ENCODE measurements around the gene SLC9A9.

The SLC9A9 gene

DNA sequence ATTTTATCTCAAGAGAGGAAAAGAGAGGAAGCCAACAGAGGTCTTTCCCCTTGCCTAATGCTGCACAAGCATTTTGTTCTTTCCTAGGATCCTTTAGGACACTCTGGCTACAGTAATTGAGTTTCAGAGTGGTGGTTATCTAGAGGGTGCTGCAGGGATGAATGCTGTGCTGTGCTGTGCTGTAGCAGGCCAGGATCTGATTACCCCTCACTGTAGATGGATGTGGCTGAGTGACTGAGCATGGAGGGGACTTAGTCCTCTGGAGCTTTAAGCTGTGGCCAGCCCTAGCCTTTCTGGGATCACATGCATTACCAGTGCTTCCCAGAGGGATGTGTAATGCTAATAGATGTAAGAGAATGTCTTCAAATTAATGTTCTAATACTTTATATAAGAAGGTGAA is 94.8 kb downstream of the SLC9A9 start:
- no peak overlapping the region for H3K27ac ChIP-seq (ENCODE audit: low read depth, low read length)
- no peak overlapping the region for H3K23ac ChIP-seq (ENCODE audit: low read length)
- H3K79me2 ChIP-seq (ENCODE audit: control insufficient read depth, insufficient read depth, low read length): no peaks in the 10 kb centered on the region
- no peak overlapping the region for H2BK15ac ChIP-seq (replicated peaks; ENCODE audit: low read depth)
- H3K79me1 ChIP-seq (ENCODE audit: low read length): no peaks in the 10 kb centered on the region
- H4K8ac ChIP-seq (ENCODE audit: low read depth, low read length): no peak overlapping the region
- no peak overlapping the region for H3K18ac ChIP-seq (ENCODE audit: low read length)
- no peak overlapping the region for H4K5ac ChIP-seq (ENCODE audit: low read length)
- peak; percentile 13 for DNase-seq
- H3K9ac ChIP-seq (ENCODE audit: low read length): no peak overlapping the region
- H3K4me3 ChIP-seq (ENCODE audit: low read length): no peak overlapping the region
- H3K4me1 ChIP-seq (ENCODE audit: control insufficient read depth, low read depth, low read length): peaks cover 4% of the 10 kb centered on the region
- H3K27me3 ChIP-seq (ENCODE audit: insufficient read depth, low read length, poor library complexity): no peaks in the 10 kb centered on the region
- no peak overlapping the region for H3K4ac ChIP-seq (ENCODE audit: low read depth, low read length)
- no peak overlapping the region for H3K4me2 ChIP-seq (ENCODE audit: low read length)
- H2BK5ac ChIP-seq (ENCODE audit: low read length): no peak overlapping the region
- peak overlapping the region; percentile 22 for H3K56ac ChIP-seq (ENCODE audit: low read length)
- H2AK5ac ChIP-seq (ENCODE audit: low read length): no peak overlapping the region
- H2BK120ac ChIP-seq (ENCODE audit: low read depth, low read length): no peak overlapping the region
- no peaks in the 10 kb centered on the region for H3K36me3 ChIP-seq (ENCODE audit: control insufficient read depth, insufficient read depth, low read length)

DNA sequence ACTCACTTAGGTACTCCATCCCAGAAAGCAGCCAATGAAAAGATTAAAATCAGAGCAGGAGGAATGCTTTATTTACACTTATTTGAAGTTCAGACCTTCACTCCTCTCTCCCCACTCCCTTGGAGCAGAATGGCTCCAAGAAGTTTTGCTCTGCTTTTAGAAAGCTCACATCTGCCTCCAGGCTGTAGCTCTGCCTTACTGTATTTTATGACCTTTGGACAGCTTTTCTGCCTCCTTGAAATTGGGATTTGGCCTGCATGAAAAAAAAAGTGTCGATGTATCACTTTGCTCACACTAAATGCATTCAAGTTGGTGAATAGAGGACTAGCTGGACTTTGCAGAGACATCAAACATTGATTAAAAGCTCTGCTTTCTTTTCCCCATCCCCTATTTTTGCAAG is 95.3 kb downstream of the SLC9A9 start:
- WGBS (ENCODE audit: extremely low coverage, insufficient coverage, low lambda C conversion rate): no CpG with 5 or more reads among the region's 1 CpG
- peak overlapping the region; percentile 35 for H3K23ac ChIP-seq (ENCODE audit: low read length)

DNA sequence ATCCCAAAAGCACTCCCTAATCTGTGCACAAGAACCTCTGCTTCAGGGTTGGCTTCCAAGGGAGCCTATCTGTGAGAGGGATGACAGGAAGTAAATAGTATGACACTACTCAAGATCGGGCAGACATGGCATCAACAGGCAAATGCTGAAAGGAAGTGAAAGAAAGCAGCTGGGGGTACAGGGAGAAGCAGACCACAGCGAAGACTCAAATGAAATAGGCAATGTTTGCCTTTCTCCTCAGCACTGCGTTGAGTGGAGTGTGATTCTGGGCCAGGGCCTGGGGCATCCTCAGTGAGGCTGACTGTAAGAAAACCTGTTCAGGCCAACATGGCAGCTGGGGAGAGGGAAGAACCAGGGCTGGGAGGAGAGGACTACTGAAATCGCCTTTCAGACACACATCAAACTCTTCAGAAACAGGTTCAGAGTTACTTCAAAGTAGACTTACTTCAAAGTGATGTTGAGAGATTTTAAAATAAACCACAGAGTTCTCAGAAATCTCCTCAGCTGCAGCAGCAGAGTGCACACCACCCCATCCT is 96.6 kb downstream of the SLC9A9 start:
- no peak overlapping the region for H3K4ac ChIP-seq (ENCODE audit: low read depth, low read length)
- H2BK120ac ChIP-seq (ENCODE audit: low read depth, low read length): no peak overlapping the region
- H3K4me2 ChIP-seq (ENCODE audit: low read length): no peak overlapping the region
- no peak overlapping the region for H3K4me3 ChIP-seq (ENCODE audit: low read length)
- H3K36me3 ChIP-seq (ENCODE audit: control insufficient read depth, insufficient read depth, low read length): no peaks in the 10 kb centered on the region
- H3K27me3 ChIP-seq (ENCODE audit: insufficient read depth, low read length, poor library complexity): no peaks in the 10 kb centered on the region
- H3K4me1 ChIP-seq (ENCODE audit: control insufficient read depth, low read depth, low read length): no peaks in the 10 kb centered on the region
- H3K23ac ChIP-seq (ENCODE audit: low read length): no peak overlapping the region
- H3K18ac ChIP-seq (ENCODE audit: low read length): no peak overlapping the region
- no peaks in the 10 kb centered on the region for H3K79me2 ChIP-seq (ENCODE audit: control insufficient read depth, insufficient read depth, low read length)
- H3K9ac ChIP-seq (ENCODE audit: low read length): no peak overlapping the region
- no peak overlapping the region for H3K56ac ChIP-seq (ENCODE audit: low read length)
- no peak overlapping the region for H3K27ac ChIP-seq (ENCODE audit: low read depth, low read length)
- H2BK5ac ChIP-seq (ENCODE audit: low read length): no peak overlapping the region
- no CpG with 5 or more reads among the region's 4 CpGs for WGBS (ENCODE audit: extremely low coverage, insufficient coverage, low lambda C conversion rate)
- H2AK5ac ChIP-seq (ENCODE audit: low read length): no peak overlapping the region
- H4K5ac ChIP-seq (ENCODE audit: low read length): no peak overlapping the region
- no peak for DNase-seq
- H2BK15ac ChIP-seq (replicated peaks; ENCODE audit: low read depth): no peak overlapping the region
- H3K79me1 ChIP-seq (ENCODE audit: low read length): no peaks in the 10 kb centered on the region
- no peak overlapping the region for H4K8ac ChIP-seq (ENCODE audit: low read depth, low read length)

More for the DNA sequence above, 95.3 kb downstream of the SLC9A9 start:
- Histone ChIP-seq H4K5ac (ENCODE audit: low read length) (no peak overlapping the region), H3K27me3 (ENCODE audit: insufficient read depth, low read length, poor library complexity) (no peaks in the 10 kb centered on the region), H2BK120ac (ENCODE audit: low read depth, low read length) (no peak overlapping the region), H3K4me2 (ENCODE audit: low read length) (no peak overlapping the region), H3K79me2 (ENCODE audit: control insufficient read depth, insufficient read depth, low read length) (no peaks in the 10 kb centered on the region), H4K8ac (ENCODE audit: low read depth, low read length) (no peak overlapping the region), H3K56ac (ENCODE audit: low read length) (no peak overlapping the region), H2BK15ac (replicated peaks; ENCODE audit: low read depth) (no peak overlapping the region), H2AK5ac (ENCODE audit: low read length) (no peak overlapping the region), H3K27ac (ENCODE audit: low read depth, low read length) (no peak overlapping the region), H3K4me3 (ENCODE audit: low read length) (no peak overlapping the region), H3K9ac (ENCODE audit: low read length) (no peak overlapping the region), H2BK5ac (ENCODE audit: low read length) (no peak overlapping the region), H3K4me1 (ENCODE audit: control insufficient read depth, low read depth, low read length) (peaks cover 2% of the 10 kb centered on the region), H3K18ac (ENCODE audit: low read length) (no peak overlapping the region), H3K36me3 (ENCODE audit: control insufficient read depth, insufficient read depth, low read length) (no peaks in the 10 kb centered on the region), H3K4ac (ENCODE audit: low read depth, low read length) (no peak overlapping the region), H3K79me1 (ENCODE audit: low read length) (no peaks in the 10 kb centered on the region)
- no peak for DNase-seq

DNA sequence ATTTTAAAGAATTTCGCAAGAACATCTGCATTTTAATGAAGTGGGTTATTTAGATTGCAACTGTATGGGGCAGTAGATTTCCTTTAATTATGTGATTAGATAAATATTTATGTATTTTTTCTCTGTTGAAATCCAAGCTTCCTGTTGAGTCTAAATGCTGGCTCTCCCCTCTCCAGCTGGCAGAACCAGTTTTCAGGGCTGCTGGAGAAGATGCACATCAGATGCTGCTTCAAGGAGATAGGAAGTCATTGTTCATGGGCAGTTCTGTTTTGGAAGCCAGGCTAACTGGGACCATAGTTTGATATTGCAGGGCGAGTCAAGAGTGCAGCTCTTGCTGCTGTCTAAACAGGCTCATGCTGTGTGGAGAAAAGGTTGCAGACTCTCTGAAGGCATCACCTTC is 97.4 kb downstream of the SLC9A9 start:
- H3K4me1 ChIP-seq (ENCODE audit: control insufficient read depth, low read depth, low read length): no peaks in the 10 kb centered on the region
- H3K36me3 ChIP-seq (ENCODE audit: control insufficient read depth, insufficient read depth, low read length): no peaks in the 10 kb centered on the region
- no peak overlapping the region for H3K9ac ChIP-seq (ENCODE audit: low read length)
- H3K18ac ChIP-seq (ENCODE audit: low read length): no peak overlapping the region
- no peak overlapping the region for H3K4me3 ChIP-seq (ENCODE audit: low read length)
- H4K8ac ChIP-seq (ENCODE audit: low read depth, low read length): no peak overlapping the region
- no peaks in the 10 kb centered on the region for H3K79me1 ChIP-seq (ENCODE audit: low read length)
- no peaks in the 10 kb centered on the region for H3K27me3 ChIP-seq (ENCODE audit: insufficient read depth, low read length, poor library complexity)
- H3K79me2 ChIP-seq (ENCODE audit: control insufficient read depth, insufficient read depth, low read length): no peaks in the 10 kb centered on the region
- H2BK120ac ChIP-seq (ENCODE audit: low read depth, low read length): no peak overlapping the region
- no peak overlapping the region for H3K23ac ChIP-seq (ENCODE audit: low read length)
- no peak overlapping the region for H3K4ac ChIP-seq (ENCODE audit: low read depth, low read length)
- no CpG with 5 or more reads among the region's 2 CpGs for WGBS (ENCODE audit: extremely low coverage, insufficient coverage, low lambda C conversion rate)
- DNase-seq: no peak
- no peak overlapping the region for H2BK15ac ChIP-seq (replicated peaks; ENCODE audit: low read depth)
- H4K5ac ChIP-seq (ENCODE audit: low read length): no peak overlapping the region
- no peak overlapping the region for H2BK5ac ChIP-seq (ENCODE audit: low read length)
- no peak overlapping the region for H3K27ac ChIP-seq (ENCODE audit: low read depth, low read length)
- no peak overlapping the region for H2AK5ac ChIP-seq (ENCODE audit: low read length)
- no peak overlapping the region for H3K4me2 ChIP-seq (ENCODE audit: low read length)
- H3K56ac ChIP-seq (ENCODE audit: low read length): no peak overlapping the region

DNA sequence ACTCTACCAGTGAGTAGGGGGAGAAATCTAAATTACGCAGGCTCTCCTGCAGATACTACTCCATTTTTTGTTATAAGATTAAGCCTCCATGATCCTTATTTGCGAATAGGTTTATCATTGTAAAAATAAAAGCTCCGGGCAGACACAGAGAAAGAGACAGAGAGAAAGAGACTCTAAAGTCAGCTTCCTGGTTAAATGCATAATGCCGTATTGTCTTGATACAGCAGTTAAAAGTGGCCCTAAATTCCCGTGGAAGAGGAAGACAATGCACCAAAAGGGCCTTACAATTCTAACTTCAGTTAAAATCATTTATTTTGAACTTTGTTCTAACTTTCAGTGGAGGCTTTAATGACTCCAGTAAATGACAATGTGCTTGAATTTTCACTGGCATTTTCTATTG is 98.3 kb downstream of the SLC9A9 start:
- H3K36me3 ChIP-seq (ENCODE audit: control insufficient read depth, insufficient read depth, low read length): no peaks in the 10 kb centered on the region
- H3K56ac ChIP-seq (ENCODE audit: low read length): no peak overlapping the region
- H3K27ac ChIP-seq (ENCODE audit: low read depth, low read length): no peak overlapping the region
- no peak overlapping the region for H2BK15ac ChIP-seq (replicated peaks; ENCODE audit: low read depth)
- no peak overlapping the region for H3K9ac ChIP-seq (ENCODE audit: low read length)
- no peak overlapping the region for H3K4me2 ChIP-seq (ENCODE audit: low read length)
- H2BK5ac ChIP-seq (ENCODE audit: low read length): no peak overlapping the region
- no peak overlapping the region for H3K18ac ChIP-seq (ENCODE audit: low read length)
- no peak overlapping the region for H2BK120ac ChIP-seq (ENCODE audit: low read depth, low read length)
- no peak overlapping the region for H3K4ac ChIP-seq (ENCODE audit: low read depth, low read length)
- no peak for DNase-seq
- H3K23ac ChIP-seq (ENCODE audit: low read length): no peak overlapping the region
- no peak overlapping the region for H2AK5ac ChIP-seq (ENCODE audit: low read length)
- H3K27me3 ChIP-seq (ENCODE audit: insufficient read depth, low read length, poor library complexity): no peaks in the 10 kb centered on the region
- H4K8ac ChIP-seq (ENCODE audit: low read depth, low read length): no peak overlapping the region
- no CpG with 5 or more reads among the region's 5 CpGs for WGBS (ENCODE audit: extremely low coverage, insufficient coverage, low lambda C conversion rate)
- H3K79me2 ChIP-seq (ENCODE audit: control insufficient read depth, insufficient read depth, low read length): no peaks in the 10 kb centered on the region
- no peak overlapping the region for H3K4me3 ChIP-seq (ENCODE audit: low read length)
- H3K79me1 ChIP-seq (ENCODE audit: low read length): no peaks in the 10 kb centered on the region
- H3K4me1 ChIP-seq (ENCODE audit: control insufficient read depth, low read depth, low read length): no peaks in the 10 kb centered on the region
- H4K5ac ChIP-seq (ENCODE audit: low read length): no peak overlapping the region

DNA sequence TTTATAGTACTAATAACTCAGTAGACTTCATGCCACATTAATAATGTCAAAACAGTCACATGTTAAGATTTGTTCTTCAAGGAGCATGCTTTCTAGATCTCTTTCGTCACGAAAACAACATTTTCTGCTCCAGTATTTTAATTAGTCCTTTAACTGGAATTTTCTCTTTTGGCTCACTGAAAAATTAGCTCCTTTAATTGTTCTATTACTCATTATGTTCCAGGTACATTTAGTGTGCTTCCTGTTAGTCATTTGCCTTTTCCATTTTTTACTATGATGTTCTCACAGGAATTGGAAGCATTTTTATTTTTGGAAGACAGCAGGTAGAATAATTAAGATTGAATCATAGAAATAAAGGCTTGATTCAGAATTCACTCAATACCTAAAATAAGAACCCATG is 111.2 kb downstream of the SLC9A9 start:
- Histone ChIP-seq H3K56ac (ENCODE audit: low read length) (no peak overlapping the region), H4K5ac (ENCODE audit: low read length) (no peak overlapping the region), H3K4me2 (ENCODE audit: low read length) (no peak overlapping the region), H4K8ac (ENCODE audit: low read depth, low read length) (no peak overlapping the region), H3K9ac (ENCODE audit: low read length) (no peak overlapping the region), H3K27me3 (ENCODE audit: insufficient read depth, low read length, poor library complexity) (no peaks in the 10 kb centered on the region), H3K23ac (ENCODE audit: low read length) (no peak overlapping the region), H3K4ac (ENCODE audit: low read depth, low read length) (no peak overlapping the region), H3K79me2 (ENCODE audit: control insufficient read depth, insufficient read depth, low read length) (no peaks in the 10 kb centered on the region), H3K4me3 (ENCODE audit: low read length) (no peak overlapping the region), H2BK120ac (ENCODE audit: low read depth, low read length) (no peak overlapping the region), H2AK5ac (ENCODE audit: low read length) (no peak overlapping the region), H2BK15ac (replicated peaks; ENCODE audit: low read depth) (no peak overlapping the region), H3K4me1 (ENCODE audit: control insufficient read depth, low read depth, low read length) (no peaks in the 10 kb centered on the region), H3K18ac (ENCODE audit: low read length) (no peak overlapping the region), H2BK5ac (ENCODE audit: low read length) (no peak overlapping the region), H3K27ac (ENCODE audit: low read depth, low read length) (no peak overlapping the region), H3K79me1 (ENCODE audit: low read length) (no peaks in the 10 kb centered on the region), H3K36me3 (ENCODE audit: control insufficient read depth, insufficient read depth, low read length) (no peaks in the 10 kb centered on the region)
- no peak for DNase-seq
- WGBS (ENCODE audit: extremely low coverage, insufficient coverage, low lambda C conversion rate): no CpG with 5 or more reads among the region's 2 CpGs
